Neural crest cell (in vitro differentiated cells): ENCODE data around the gene ADD3. TPM values are rescaled to one million over a fixed set of nuclear protein-coding genes. Genes with fewer than 3 reads are reported as not detected.

Experiments used
- DNase-seq: peaks from one replicate; pipeline ENCODE4 v3.0.0; 2021; ENCODE audit warnings: low read depth, mixed read lengths, low spot score
- H3K27ac Mint-ChIP-seq: one replicate; pipeline ENCODE4 v1.8.0; 2021; ENCODE audit warnings: mild to moderate bottlenecking, mixed read lengths; ENCODE audit not compliant: unreplicated experiment
- H3K27me3 Mint-ChIP-seq: 2 replicates; pipeline ENCODE4 v1.8.0; 2021; ENCODE audit warnings: low read depth, mild to moderate bottlenecking, mixed read lengths
- H3K36me3 Mint-ChIP-seq: 2 replicates; pipeline ENCODE4 v1.8.0; 2021; ENCODE audit warnings: low read depth, mild to moderate bottlenecking, mixed read lengths
- H3K4me1 Mint-ChIP-seq: 2 replicates; pipeline ENCODE4 v1.8.0; 2021; ENCODE audit warnings: mixed read lengths
- H3K4me3 Mint-ChIP-seq: one replicate; pipeline ENCODE4 v1.8.0; 2021; ENCODE audit warnings: mild to moderate bottlenecking, mixed read lengths
- H3K9me3 Mint-ChIP-seq: 2 replicates; pipeline ENCODE4 v1.8.0; 2021; ENCODE audit warnings: mixed read lengths
- CTCF ChIP-seq: fragments of 200-600 bp; sonication (generic); conservative IDR thresholded peaks from 2 replicates; pipeline ENCODE4 v1.5.0; 2021; ENCODE audit warnings: antibody characterized with exemption, mild to moderate bottlenecking
- total RNA-seq: library from RNA; stranded (reverse); gene quantifications from 2 replicates; pipeline ENCODE4 v1.2.1, GENCODE V29; 2021

ADD3 gene
- total RNA-seq, 1 donor from 2014 or later = 50.2 TPM

GRCh38 chr10:110175406-110175805 is 167.6 kb downstream of the ADD3 start:
- Mint-ChIP-seq H3K36me3 (no peaks in the 10 kb centered on the region), H3K27ac (no peak overlapping the region), H3K4me3 (no peak overlapping the region), H3K4me1 (peaks cover 10% of the 10 kb centered on the region), H3K27me3 (peaks cover 33% of the 10 kb centered on the region), H3K9me3 (no peaks in the 10 kb centered on the region)
- TF ChIP-seq CTCF = no peak
- DNase-seq = no peak

DNA sequence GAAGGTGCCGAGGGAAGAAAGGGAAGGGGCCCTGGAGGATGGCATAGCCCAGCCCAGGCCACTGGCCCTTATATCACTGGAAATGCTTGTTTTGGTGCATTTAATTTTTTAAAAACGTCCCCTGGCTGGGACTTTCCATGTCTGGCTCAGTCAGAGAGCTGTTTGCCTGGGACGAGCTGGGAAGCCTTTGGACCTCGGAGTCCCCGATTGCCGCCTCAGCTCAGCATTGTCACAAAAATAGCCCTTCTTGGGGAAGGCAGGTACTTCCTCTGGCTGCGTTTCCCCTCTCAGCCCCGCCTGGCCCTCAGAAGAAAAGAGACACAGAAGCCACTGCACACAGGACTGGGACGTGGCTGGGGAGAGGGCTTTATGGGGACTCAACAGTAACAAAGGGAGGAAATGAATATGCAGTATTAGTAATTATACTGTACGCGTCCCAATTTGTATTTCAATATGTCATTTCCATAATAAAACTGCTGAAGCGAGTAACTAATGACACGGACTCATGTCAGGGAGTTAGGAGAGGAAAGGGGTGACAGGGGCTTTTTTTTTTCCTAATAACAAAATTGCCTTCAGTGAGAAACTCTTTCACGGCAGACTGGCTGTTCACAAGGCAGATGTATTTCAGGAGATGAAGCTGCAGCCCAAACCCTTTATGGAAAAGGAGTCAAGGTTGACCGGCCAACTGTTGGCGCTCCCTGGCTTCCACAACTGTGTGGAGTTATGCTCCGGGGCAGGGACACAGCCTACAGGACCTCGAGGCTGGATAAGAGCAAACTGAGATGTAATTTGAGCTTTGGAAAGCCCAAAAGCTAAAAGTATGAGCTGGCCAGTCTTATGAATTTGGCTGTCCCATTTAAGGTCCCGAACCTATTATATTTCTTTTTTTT is 168.6 kb downstream of the ADD3 start:
- Mint-ChIP-seq H3K9me3 (no peaks in the 10 kb centered on the region), H3K27me3 (peaks cover 23% of the 10 kb centered on the region), H3K4me3 (no peak overlapping the region), H3K4me1 (peaks cover 4% of the 10 kb centered on the region), H3K36me3 (no peaks in the 10 kb centered on the region), H3K27ac (no peak overlapping the region)
- no peak for TF ChIP-seq CTCF
- no peak for DNase-seq

GRCh38 chr10:110179220-110179619 is 171.4 kb downstream of the ADD3 start:
- peaks cover 4% of the 10 kb centered on the region for H3K4me1 Mint-ChIP-seq
- no peaks in the 10 kb centered on the region for H3K9me3 Mint-ChIP-seq

DNA sequence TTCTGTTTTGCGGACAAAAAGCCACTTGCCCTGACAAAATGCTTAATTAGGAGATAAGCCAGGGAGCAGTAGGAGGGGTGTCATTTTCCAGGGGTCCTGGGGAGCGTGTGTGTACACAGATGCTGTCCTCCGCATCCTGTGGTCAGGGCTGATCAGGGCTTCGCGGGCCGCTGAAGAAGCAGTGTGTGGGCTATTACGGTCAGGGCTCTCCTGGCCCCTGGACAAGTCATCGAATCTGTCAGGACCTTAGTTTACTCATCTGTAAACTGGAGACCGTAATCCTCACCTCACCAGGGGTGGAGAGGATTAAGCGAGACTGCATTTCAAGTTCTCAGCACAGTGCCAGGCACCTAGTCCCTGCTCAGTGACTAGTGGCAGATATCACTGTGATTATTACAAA is 173.7 kb downstream of the ADD3 start:
- Mint-ChIP-seq H3K4me1 (peaks cover 1% of the 10 kb centered on the region), H3K4me3 (no peak overlapping the region), H3K27me3 (no peaks in the 10 kb centered on the region), H3K27ac (no peak overlapping the region), H3K36me3 (no peaks in the 10 kb centered on the region), H3K9me3 (no peaks in the 10 kb centered on the region)
- no peak for DNase-seq
- TF ChIP-seq CTCF = no peak

More at GRCh38 chr10:110179220-110179619, 171.4 kb downstream of the ADD3 start:
- no peak for TF ChIP-seq CTCF
- DNase-seq = no peak
- H3K27ac Mint-ChIP-seq = no peak overlapping the region
- H3K4me3 Mint-ChIP-seq = no peak overlapping the region
- no peaks in the 10 kb centered on the region for H3K27me3 Mint-ChIP-seq
- no peaks in the 10 kb centered on the region for H3K36me3 Mint-ChIP-seq

DNA sequence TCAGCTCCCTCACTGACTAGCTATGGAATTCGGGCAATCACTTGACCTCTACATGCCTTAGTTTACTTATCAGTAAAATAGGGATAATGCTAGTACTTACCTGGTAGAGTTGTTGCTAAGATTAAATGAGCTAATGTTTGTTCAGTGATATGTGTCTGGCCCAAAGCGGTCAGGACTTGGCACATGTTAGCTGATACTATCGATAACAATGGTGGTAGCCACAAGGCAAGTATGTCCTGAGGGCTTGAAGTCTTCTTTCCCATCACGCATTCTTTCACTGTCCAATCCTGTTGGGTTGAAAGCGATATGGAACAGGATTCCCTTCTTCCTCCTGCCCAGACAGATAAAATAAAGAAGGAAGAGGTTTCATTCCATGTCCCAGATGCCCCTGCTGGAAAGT is 174.1 kb downstream of the ADD3 start:
- Mint-ChIP-seq H3K9me3 (no peaks in the 10 kb centered on the region), H3K36me3 (no peaks in the 10 kb centered on the region), H3K27me3 (no peaks in the 10 kb centered on the region), H3K4me1 (no peaks in the 10 kb centered on the region), H3K4me3 (no peak overlapping the region), H3K27ac (no peak overlapping the region)
- DNase-seq = no peak
- TF ChIP-seq CTCF = no peak
